ENCODE measurements around the gene TSPAN12. TPM values are rescaled to one million over a fixed set of nuclear protein-coding genes. Genes with fewer than 3 reads are reported as not detected.

TSPAN12 gene
- total RNA-seq, 1 experiment from 2014 or later = 8.7 TPM

GRCh38 chr7:120775755-120776154 lies 82.2 kb downstream of the TSPAN12 start:
- H2BK12ac ChIP-seq (ENCODE audit: insufficient read length, low read depth, low read length) = no peak overlapping the region
- no peaks in the 10 kb centered on the region for H3K27me3 ChIP-seq (ENCODE audit: insufficient read depth, low read length)
- H3K23ac ChIP-seq (ENCODE audit: insufficient read length, low read depth, low read length) = no peak overlapping the region
- Mint-ChIP-seq H3K36me3 (ENCODE audit: insufficient read depth in 1 of 3, low read depth in 3 of 3) (no peaks in the 10 kb centered on the region), H3K27me3 (ENCODE audit: low read depth) (no peaks in the 10 kb centered on the region), H3K4me1 (peaks cover 15 to 20% of the 10 kb centered on the region in 2 experiments), H3K4me3 (no peak overlapping the region), H3K27ac (no peak overlapping the region), H3K9me3 (no peaks in the 10 kb centered on the region)
- H3K9ac ChIP-seq (ENCODE audit: extremely low read depth, insufficient read length, low read length) = no peak overlapping the region
- H3K23me2 ChIP-seq (ENCODE audit: insufficient read length, low read depth, low read length, poor library complexity, severe bottlenecking) = no peaks in the 10 kb centered on the region
- H2BK5ac ChIP-seq (ENCODE audit: insufficient read length, low read length) = no peak overlapping the region
- no peak overlapping the region for H3K27ac ChIP-seq (ENCODE audit: insufficient read length, low read depth, low read length)
- H4K91ac ChIP-seq (ENCODE audit: insufficient read length, low read depth, low read length) = no peak overlapping the region
- no peak for DNase-seq
- H3K79me1 ChIP-seq (ENCODE audit: insufficient read depth, low read depth, low read length, poor library complexity, severe bottlenecking) = no peaks in the 10 kb centered on the region
- H4K8ac ChIP-seq (replicated peaks; ENCODE audit: insufficient read length, low read depth, low read length) = no peak overlapping the region
- H3K14ac ChIP-seq (ENCODE audit: insufficient read depth, low read length) = no peak overlapping the region
- H4K20me1 ChIP-seq (ENCODE audit: control insufficient read depth, insufficient read depth, insufficient read length) = no peaks in the 10 kb centered on the region
- H2AK5ac ChIP-seq (ENCODE audit: insufficient read length, low read length) = no peak overlapping the region
- no peak overlapping the region for H2BK120ac ChIP-seq (ENCODE audit: low read depth, low read length, poor library complexity, severe bottlenecking)
- no peak overlapping the region for H3K4me2 ChIP-seq (ENCODE audit: insufficient read depth, insufficient read length, low read length)
- H3K56ac ChIP-seq (ENCODE audit: insufficient read length, low read depth, low read length) = no peak overlapping the region
- no peaks in the 10 kb centered on the region for H3K79me2 ChIP-seq (ENCODE audit: insufficient read depth, low read length)
- TF ChIP-seq CTCF (conservative IDR thresholded peaks at IDR 0.05) = no peak
- H3K18ac ChIP-seq (ENCODE audit: insufficient read length, low read depth, low read length) = no peak overlapping the region
- H3K4ac ChIP-seq (ENCODE audit: low read depth, low read length) = no peak overlapping the region
- no peaks in the 10 kb centered on the region for H3K9me3 ChIP-seq (ENCODE audit: control insufficient read depth, low read depth, low read length)
- no peak overlapping the region for H2AFZ ChIP-seq (ENCODE audit: low read length)
- H3T11ph ChIP-seq (ENCODE audit: low read length) = no peak overlapping the region
- H2BK20ac ChIP-seq (ENCODE audit: low read depth, low read length, poor library complexity, severe bottlenecking) = no peak overlapping the region
- no peak overlapping the region for H2BK15ac ChIP-seq (ENCODE audit: low read depth, low read length)
- no peak overlapping the region for H4K5ac ChIP-seq (ENCODE audit: insufficient read length, low read depth, low read length)
- H3K4me1 ChIP-seq (ENCODE audit: insufficient read depth, low read length) = peaks cover 2% of the 10 kb centered on the region
